ENCODE data around the gene FAM219B. TPM values are rescaled to one million over a fixed set of nuclear protein-coding genes. Genes with fewer than 3 reads are reported as not detected.

FAM219B gene
- total and polyA plus RNA-seq, 4 donors, result 7.5 to 15.6 (median 12.2) TPM

DNA sequence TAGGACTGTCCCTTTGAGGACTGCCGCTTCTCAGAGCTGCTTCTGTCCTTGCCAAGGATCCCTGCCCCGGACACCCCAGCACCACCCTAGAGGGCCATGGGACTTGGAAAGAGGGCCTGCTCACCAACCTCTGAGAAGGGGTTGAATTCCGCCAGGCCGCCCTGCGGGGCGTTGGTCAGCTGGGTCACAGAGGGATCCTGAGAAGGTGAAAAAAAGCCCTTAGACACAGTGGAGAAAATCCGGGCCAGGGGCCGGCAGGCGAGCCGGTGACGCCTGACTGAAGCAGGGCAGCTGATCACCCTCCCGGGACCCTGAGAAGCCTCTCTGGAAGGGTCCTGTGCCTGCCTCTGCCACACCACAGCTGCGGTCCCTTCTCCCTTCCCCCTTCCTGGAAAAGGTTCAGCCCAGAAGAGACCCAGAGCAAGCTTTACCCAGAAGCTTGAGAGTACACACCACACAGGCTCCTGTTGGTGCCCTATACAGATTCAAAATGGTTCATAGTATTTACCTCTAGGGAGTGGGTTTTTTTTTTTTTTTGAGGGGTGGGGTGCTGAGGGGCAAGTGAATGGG is 52.1 kb downstream of the FAM219B start:
- WGBS, result 96% methylated on average over 13 of the region's 13 CpGs
- H3K27me3 ChIP-seq (ENCODE audit: control insufficient read depth in 4 of 4, insufficient read depth in 4 of 4, low read length in 3 of 4), result no peaks in the 10 kb centered on the region
- H3K4me1 ChIP-seq (ENCODE audit: control insufficient read depth in 4 of 4, insufficient read depth in 4 of 4, low read length in 3 of 4), result peaks cover 0 to 5% (median 0%) of the 10 kb centered on the region in 4 donors
- no peak overlapping the region for H3K27ac ChIP-seq (ENCODE audit: low read depth in 1 of 2, low read length in 2 of 2)
- peaks cover 11 to 47% (median 27%) of the 10 kb centered on the region in 4 donors for H3K36me3 ChIP-seq (ENCODE audit: control insufficient read depth in 4 of 4, insufficient read depth in 3 of 4, low read depth in 1 of 4, low read length in 3 of 4)
- no peak overlapping the region for H3K4me3 ChIP-seq (ENCODE audit: low read depth in 1 of 3, low read length in 3 of 3)
- no peaks in the 10 kb centered on the region for H3K9me3 ChIP-seq (ENCODE audit: control insufficient read depth in 4 of 4, low read length in 3 of 4)
- no peak overlapping the region for H3K9ac ChIP-seq (ENCODE audit: low read depth in 1 of 2, low read length in 2 of 2)
- DNase-seq (ENCODE audit: low spot score), result no peak
- no peak for TF ChIP-seq SP1 (IDR thresholded peaks at IDR 0.05)
- no peak for TF ChIP-seq RAD21 (IDR thresholded peaks at IDR 0.05)
- no peak for TF ChIP-seq HNF4G (IDR thresholded peaks at IDR 0.05)
- no peak for TF ChIP-seq FOXA2 (IDR thresholded peaks at IDR 0.05)
- TF ChIP-seq GABPA (IDR thresholded peaks at IDR 0.05 in 1 of 2, conservative IDR thresholded peaks at IDR 0.05 in 1 of 2), result no peak
- TF ChIP-seq, protein P1, sequence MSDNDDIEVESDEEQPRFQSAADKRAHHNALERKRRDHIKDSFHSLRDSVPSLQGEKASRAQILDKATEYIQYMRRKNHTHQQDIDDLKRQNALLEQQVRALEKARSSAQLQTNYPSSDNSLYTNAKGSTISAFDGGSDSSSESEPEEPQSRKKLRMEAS (IDR thresholded peaks at IDR 0.05), result no peak
- no peak for TF ChIP-seq TAF1 (conservative IDR thresholded peaks at IDR 0.05)
- TF ChIP-seq JUND (IDR thresholded peaks at IDR 0.05), result no peak
- no peak for TF ChIP-seq RXRA (IDR thresholded peaks at IDR 0.05)
- TF ChIP-seq FOXA1 (IDR thresholded peaks at IDR 0.05), result no peak
- no peak for TF ChIP-seq HNF4A (conservative IDR thresholded peaks at IDR 0.05)
- TF ChIP-seq, protein P2, sequence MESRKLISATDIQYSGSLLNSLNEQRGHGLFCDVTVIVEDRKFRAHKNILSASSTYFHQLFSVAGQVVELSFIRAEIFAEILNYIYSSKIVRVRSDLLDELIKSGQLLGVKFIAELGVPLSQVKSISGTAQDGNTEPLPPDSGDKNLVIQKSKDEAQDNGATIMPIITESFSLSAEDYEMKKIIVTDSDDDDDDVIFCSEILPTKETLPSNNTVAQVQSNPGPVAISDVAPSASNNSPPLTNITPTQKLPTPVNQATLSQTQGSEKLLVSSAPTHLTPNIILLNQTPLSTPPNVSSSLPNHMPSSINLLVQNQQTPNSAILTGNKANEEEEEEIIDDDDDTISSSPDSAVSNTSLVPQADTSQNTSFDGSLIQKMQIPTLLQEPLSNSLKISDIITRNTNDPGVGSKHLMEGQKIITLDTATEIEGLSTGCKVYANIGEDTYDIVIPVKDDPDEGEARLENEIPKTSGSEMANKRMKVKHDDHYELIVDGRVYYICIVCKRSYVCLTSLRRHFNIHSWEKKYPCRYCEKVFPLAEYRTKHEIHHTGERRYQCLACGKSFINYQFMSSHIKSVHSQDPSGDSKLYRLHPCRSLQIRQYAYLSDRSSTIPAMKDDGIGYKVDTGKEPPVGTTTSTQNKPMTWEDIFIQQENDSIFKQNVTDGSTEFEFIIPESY (IDR thresholded peaks at IDR 0.05), result no peak
- TF ChIP-seq, protein P3, sequence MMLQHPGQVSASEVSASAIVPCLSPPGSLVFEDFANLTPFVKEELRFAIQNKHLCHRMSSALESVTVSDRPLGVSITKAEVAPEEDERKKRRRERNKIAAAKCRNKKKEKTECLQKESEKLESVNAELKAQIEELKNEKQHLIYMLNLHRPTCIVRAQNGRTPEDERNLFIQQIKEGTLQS (IDR thresholded peaks at IDR 0.05), result no peak
- TF ChIP-seq, protein P4, sequence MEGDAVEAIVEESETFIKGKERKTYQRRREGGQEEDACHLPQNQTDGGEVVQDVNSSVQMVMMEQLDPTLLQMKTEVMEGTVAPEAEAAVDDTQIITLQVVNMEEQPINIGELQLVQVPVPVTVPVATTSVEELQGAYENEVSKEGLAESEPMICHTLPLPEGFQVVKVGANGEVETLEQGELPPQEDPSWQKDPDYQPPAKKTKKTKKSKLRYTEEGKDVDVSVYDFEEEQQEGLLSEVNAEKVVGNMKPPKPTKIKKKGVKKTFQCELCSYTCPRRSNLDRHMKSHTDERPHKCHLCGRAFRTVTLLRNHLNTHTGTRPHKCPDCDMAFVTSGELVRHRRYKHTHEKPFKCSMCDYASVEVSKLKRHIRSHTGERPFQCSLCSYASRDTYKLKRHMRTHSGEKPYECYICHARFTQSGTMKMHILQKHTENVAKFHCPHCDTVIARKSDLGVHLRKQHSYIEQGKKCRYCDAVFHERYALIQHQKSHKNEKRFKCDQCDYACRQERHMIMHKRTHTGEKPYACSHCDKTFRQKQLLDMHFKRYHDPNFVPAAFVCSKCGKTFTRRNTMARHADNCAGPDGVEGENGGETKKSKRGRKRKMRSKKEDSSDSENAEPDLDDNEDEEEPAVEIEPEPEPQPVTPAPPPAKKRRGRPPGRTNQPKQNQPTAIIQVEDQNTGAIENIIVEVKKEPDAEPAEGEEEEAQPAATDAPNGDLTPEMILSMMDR (IDR thresholded peaks at IDR 0.05; ENCODE audit: low read depth, low read length, missing input control), result no peak
- TF ChIP-seq, protein P5, sequence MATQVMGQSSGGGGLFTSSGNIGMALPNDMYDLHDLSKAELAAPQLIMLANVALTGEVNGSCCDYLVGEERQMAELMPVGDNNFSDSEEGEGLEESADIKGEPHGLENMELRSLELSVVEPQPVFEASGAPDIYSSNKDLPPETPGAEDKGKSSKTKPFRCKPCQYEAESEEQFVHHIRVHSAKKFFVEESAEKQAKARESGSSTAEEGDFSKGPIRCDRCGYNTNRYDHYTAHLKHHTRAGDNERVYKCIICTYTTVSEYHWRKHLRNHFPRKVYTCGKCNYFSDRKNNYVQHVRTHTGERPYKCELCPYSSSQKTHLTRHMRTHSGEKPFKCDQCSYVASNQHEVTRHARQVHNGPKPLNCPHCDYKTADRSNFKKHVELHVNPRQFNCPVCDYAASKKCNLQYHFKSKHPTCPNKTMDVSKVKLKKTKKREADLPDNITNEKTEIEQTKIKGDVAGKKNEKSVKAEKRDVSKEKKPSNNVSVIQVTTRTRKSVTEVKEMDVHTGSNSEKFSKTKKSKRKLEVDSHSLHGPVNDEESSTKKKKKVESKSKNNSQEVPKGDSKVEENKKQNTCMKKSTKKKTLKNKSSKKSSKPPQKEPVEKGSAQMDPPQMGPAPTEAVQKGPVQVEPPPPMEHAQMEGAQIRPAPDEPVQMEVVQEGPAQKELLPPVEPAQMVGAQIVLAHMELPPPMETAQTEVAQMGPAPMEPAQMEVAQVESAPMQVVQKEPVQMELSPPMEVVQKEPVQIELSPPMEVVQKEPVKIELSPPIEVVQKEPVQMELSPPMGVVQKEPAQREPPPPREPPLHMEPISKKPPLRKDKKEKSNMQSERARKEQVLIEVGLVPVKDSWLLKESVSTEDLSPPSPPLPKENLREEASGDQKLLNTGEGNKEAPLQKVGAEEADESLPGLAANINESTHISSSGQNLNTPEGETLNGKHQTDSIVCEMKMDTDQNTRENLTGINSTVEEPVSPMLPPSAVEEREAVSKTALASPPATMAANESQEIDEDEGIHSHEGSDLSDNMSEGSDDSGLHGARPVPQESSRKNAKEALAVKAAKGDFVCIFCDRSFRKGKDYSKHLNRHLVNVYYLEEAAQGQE (IDR thresholded peaks at IDR 0.05), result no peak
- no peak for TF ChIP-seq EGR1 (IDR thresholded peaks at IDR 0.05; ENCODE audit: low read depth in 2 of 2)

Measured in liver (tissue), 9 donors.